Activated CD4-positive, alpha-beta T cell treated with anti-CD3 and anti-CD28 coated beads, Interleukin-2, amount 10 ng/mL, durations not matched to agents 24 days and 14 days (primary cell): ENCODE results near the gene PFKFB2. TPM values are rescaled to one million over a fixed set of nuclear protein-coding genes. Genes with fewer than 3 reads are reported as not detected.
"Not testable (repeated sequence)": the region's sequence is repeated elsewhere in the genome, so short reads cannot be mapped to it uniquely, and the experiment has no call there.

Experiments
- DNase-seq: peaks from one replicate; pipeline ENCODE4 v3.0.0; 2022
- H3K27ac Mint-ChIP-seq: one replicate; pipeline ENCODE4 v1.8.0; 2022; ENCODE audit warnings: mild to moderate bottlenecking, mixed read lengths
- H3K27me3 Mint-ChIP-seq: one replicate; pipeline ENCODE4 v1.8.0; 2022; ENCODE audit warnings: mixed read lengths
- H3K36me3 Mint-ChIP-seq: one replicate; pipeline ENCODE4 v1.8.0; 2022; ENCODE audit warnings: low read depth, mild to moderate bottlenecking, mixed read lengths
- H3K4me1 Mint-ChIP-seq: one replicate; pipeline ENCODE4 v1.8.0; 2021; ENCODE audit warnings: mixed read lengths
- H3K4me3 Mint-ChIP-seq: one replicate; pipeline ENCODE4 v1.8.0; 2022; ENCODE audit warnings: mild to moderate bottlenecking, moderate library complexity, mixed read lengths
- H3K9me3 Mint-ChIP-seq: one replicate; pipeline ENCODE4 v1.8.0; 2021; ENCODE audit warnings: mixed read lengths
- intact Hi-C: fragments of 100-400 bp; cut with micrococcal nuclease; formaldehyde crosslinking; loops from one replicate; pipeline ENCODE4 v1.15.1; 2023
- total RNA-seq: library from RNA; stranded (reverse); gene quantifications from 2 replicates; pipeline ENCODE4 v1.2.3, GENCODE V29; 2022

PFKFB2 gene
- total RNA-seq, 1 donor from 2014 or later: 2.6 TPM

- no peak for DNase-seq
- no peak overlapping the region for H3K27ac Mint-ChIP-seq
- H3K36me3 Mint-ChIP-seq: peaks cover 7% of the 10 kb centered on the region
- intact Hi-C loops: no loop called here
- H3K9me3 Mint-ChIP-seq: no peaks in the 10 kb centered on the region
- no peak overlapping the region for H3K4me3 Mint-ChIP-seq
- peaks cover 1% of the 10 kb centered on the region for H3K27me3 Mint-ChIP-seq
- H3K4me1 Mint-ChIP-seq: peaks cover under 1% of the 10 kb centered on the region
These were observed 13.5 kb upstream of the PFKFB2 start for GRCh38 chr1:207039380-207040180.

- Mint-ChIP-seq H3K4me3 (no peak overlapping the region), H3K27ac (no peak overlapping the region), H3K4me1 (peaks cover 5% of the 10 kb centered on the region), H3K36me3 (peaks cover 10% of the 10 kb centered on the region), H3K9me3 (no peaks in the 10 kb centered on the region), H3K27me3 (peaks cover 1% of the 10 kb centered on the region)
- DNase-seq: no peak
- intact Hi-C loops: no loop called here
These were observed 12.9 kb upstream of the PFKFB2 start for GRCh38 chr1:207040181-207040533.

- H3K4me1 Mint-ChIP-seq, H3K27me3 Mint-ChIP-seq, H3K9me3 Mint-ChIP-seq, DNase-seq, intact Hi-C loops, H3K4me3 Mint-ChIP-seq, H3K27ac Mint-ChIP-seq: not testable (repeated sequence)
- peaks cover 16% of the 10 kb centered on the region for H3K36me3 Mint-ChIP-seq
These were observed 11.7 kb upstream of the PFKFB2 start for GRCh38 chr1:207041397-207041796.

GRCh38 chr1:207045453-207045852 is 7.6 kb upstream of the PFKFB2 start:
- no peaks in the 10 kb centered on the region for H3K9me3 Mint-ChIP-seq
- no peak for DNase-seq
- H3K4me3 Mint-ChIP-seq: no peak overlapping the region
- peaks cover 41% of the 10 kb centered on the region for H3K36me3 Mint-ChIP-seq
- H3K27ac Mint-ChIP-seq: no peak overlapping the region
- peaks cover 27% of the 10 kb centered on the region for H3K4me1 Mint-ChIP-seq
- intact Hi-C loops: no loop called here
- H3K27me3 Mint-ChIP-seq: no peaks in the 10 kb centered on the region

- no peaks in the 10 kb centered on the region for H3K27me3 Mint-ChIP-seq
- no peak overlapping the region for H3K4me3 Mint-ChIP-seq
- peaks cover 36% of the 10 kb centered on the region for H3K4me1 Mint-ChIP-seq
- H3K9me3 Mint-ChIP-seq: no peaks in the 10 kb centered on the region
- DNase-seq: no peak
- intact Hi-C loops: no loop called here
- H3K27ac Mint-ChIP-seq: no peak overlapping the region
- H3K36me3 Mint-ChIP-seq: peaks cover 41% of the 10 kb centered on the region
These were observed 5.6 kb upstream of the PFKFB2 start for GRCh38 chr1:207047505-207047904.

- Mint-ChIP-seq H3K9me3 (no peaks in the 10 kb centered on the region), H3K27me3 (peaks cover under 1% of the 10 kb centered on the region), H3K4me3 (no peak overlapping the region), H3K27ac (no peak overlapping the region), H3K4me1 (peaks cover 42% of the 10 kb centered on the region), H3K36me3 (peaks cover 41% of the 10 kb centered on the region)
- DNase-seq: no peak
- intact Hi-C loops: no loop called here
These were observed 5.0 kb upstream of the PFKFB2 start for GRCh38 chr1:207048041-207048440.

- intact Hi-C loops: no loop called here
These were observed 4.0 kb upstream of the PFKFB2 start for GRCh38 chr1:207049054-207049453.

GRCh38 chr1:207049514-207049913 is 3.6 kb upstream of the PFKFB2 start:
- H3K9me3 Mint-ChIP-seq: no peaks in the 10 kb centered on the region
- intact Hi-C loops: no loop called here
- peaks cover 34% of the 10 kb centered on the region for H3K36me3 Mint-ChIP-seq
- peak overlapping the region; percentile 96 for H3K27ac Mint-ChIP-seq
- DNase-seq: no peak
- H3K4me1 Mint-ChIP-seq: peaks cover 50% of the 10 kb centered on the region
- peak overlapping the region; percentile 98 for H3K4me3 Mint-ChIP-seq
- H3K27me3 Mint-ChIP-seq: peaks cover 2% of the 10 kb centered on the region

More at GRCh38 chr1:207049054-207049453, 4.0 kb upstream of the PFKFB2 start:
- Mint-ChIP-seq H3K27me3 (peaks cover 2% of the 10 kb centered on the region), H3K36me3 (peaks cover 37% of the 10 kb centered on the region), H3K27ac (no peak overlapping the region), H3K4me1 (peaks cover 47% of the 10 kb centered on the region), H3K9me3 (no peaks in the 10 kb centered on the region), H3K4me3 (peak overlapping the region; percentile 98)
- no peak for DNase-seq

GRCh38 chr1:207049974-207050391 is 3.1 kb upstream of the PFKFB2 start:
- Mint-ChIP-seq H3K27me3 (peaks cover 2% of the 10 kb centered on the region), H3K27ac (peak overlapping the region; percentile 96), H3K9me3 (no peaks in the 10 kb centered on the region), H3K4me3 (peak overlapping the region; percentile 98), H3K36me3 (peaks cover 31% of the 10 kb centered on the region), H3K4me1 (peaks cover 48% of the 10 kb centered on the region)
- peak; percentile 86 for DNase-seq
- intact Hi-C loops: loop anchor here (1.0 to 5.0 kb wide), 6 partner anchors 28 to 702 kb away; partner anchors contain the start of genes CD46 and FCMR

GRCh38 chr1:207050480-207051190 is 2.4 kb upstream of the PFKFB2 start:
- intact Hi-C loops: loop anchor here (1.0 to 5.0 kb wide), 8 partner anchors 28 to 702 kb away; partner anchors contain the start of genes CD46, CD55 and FCMR

GRCh38 chr1:207051191-207051943 is 1.7 kb upstream of the PFKFB2 start, which contains the start of gene YOD1:
Gene YOD1, minus strand, starts transcription at chr1:207051208. Its CDS starts 178 bp downstream, at chr1:207051030.
- peaks cover 47% of the 10 kb centered on the region for H3K4me1 Mint-ChIP-seq
- peak within 1 kb of the TSS; percentile 96 for H3K27ac Mint-ChIP-seq
- H3K27me3 Mint-ChIP-seq: peaks cover 3% of the 10 kb centered on the region
- H3K36me3 Mint-ChIP-seq: peaks cover 25% of the 10 kb centered on the region
- no peak for DNase-seq
- no peaks in the 10 kb centered on the region for H3K9me3 Mint-ChIP-seq
- intact Hi-C loops: loop anchor here (1.0 to 5.0 kb wide), 5 partner anchors 129 to 701 kb away; partner anchors contain the start of genes CD46, CD55 and FCMR
- H3K4me3 Mint-ChIP-seq: peak within 1 kb of the TSS; percentile 100

More at GRCh38 chr1:207050480-207051190, 2.4 kb upstream of the PFKFB2 start:
- peak overlapping the region; percentile 96 for H3K27ac Mint-ChIP-seq
- peaks cover 28% of the 10 kb centered on the region for H3K36me3 Mint-ChIP-seq
- H3K4me1 Mint-ChIP-seq: peaks cover 47% of the 10 kb centered on the region
- peak overlapping the region; percentile 98 for H3K4me3 Mint-ChIP-seq
- peak; percentile 97 for DNase-seq
- peaks cover 2% of the 10 kb centered on the region for H3K27me3 Mint-ChIP-seq
- no peaks in the 10 kb centered on the region for H3K9me3 Mint-ChIP-seq

- H3K27ac Mint-ChIP-seq: no peak overlapping the region
- DNase-seq: no peak
- peak overlapping the region; percentile 5 for H3K4me3 Mint-ChIP-seq
- H3K9me3 Mint-ChIP-seq: no peaks in the 10 kb centered on the region
- intact Hi-C loops: loop anchor here (5.0 kb wide), 3 partner anchors 132 to 698 kb away; partner anchors contain the start of genes CD46 and FCMR
- H3K4me1 Mint-ChIP-seq: peaks cover 30% of the 10 kb centered on the region
- H3K27me3 Mint-ChIP-seq: peaks cover 7% of the 10 kb centered on the region
- H3K36me3 Mint-ChIP-seq: peaks cover 5% of the 10 kb centered on the region
These were observed 1.4 kb downstream of the PFKFB2 start for GRCh38 chr1:207054491-207054890.

- H3K4me1 Mint-ChIP-seq: peaks cover 26% of the 10 kb centered on the region
- no peak overlapping the region for H3K27ac Mint-ChIP-seq
- intact Hi-C loops: no loop called here
- no peaks in the 10 kb centered on the region for H3K9me3 Mint-ChIP-seq
- peaks cover 7% of the 10 kb centered on the region for H3K27me3 Mint-ChIP-seq
- H3K36me3 Mint-ChIP-seq: no peaks in the 10 kb centered on the region
- no peak overlapping the region for H3K4me3 Mint-ChIP-seq
- DNase-seq: no peak
These were observed 2.4 kb downstream of the PFKFB2 start for GRCh38 chr1:207055386-207056001.
